Central memory CD8-positive, alpha-beta T cell (primary cell): ENCODE data around the gene PTPN7.

Experiments
- ATAC-seq: fragments of 150-1000 bp; cut with Tn5 transposase; replicated peaks from 2 replicates; pipeline ENCODE4 v1.10.0; 2022; ENCODE audit warnings: mild to moderate bottlenecking, moderate FRiP score, moderate number of reproducible peaks; ENCODE audit not compliant: poor library complexity, severe bottlenecking; ENCODE audit errors: extremely low read depth
- DNase-seq, 2 donors: peaks; one replicate each; pipeline ENCODE4 v3.0.0; 2021; ENCODE audit warnings: low spot score in 2 of 2
- H3K27ac Mint-ChIP-seq: one replicate; pipeline ENCODE4 v1.8.0; 2022; ENCODE audit warnings: low read depth, mild to moderate bottlenecking, moderate library complexity, mixed read lengths
- H3K27me3 Mint-ChIP-seq: one replicate; pipeline ENCODE4 v1.8.0; 2022; ENCODE audit warnings: mixed read lengths
- H3K36me3 Mint-ChIP-seq: one replicate; pipeline ENCODE4 v1.8.0; 2022; ENCODE audit warnings: mild to moderate bottlenecking, moderate library complexity, mixed read lengths; ENCODE audit not compliant: insufficient read depth
- H3K4me1 Mint-ChIP-seq: one replicate; pipeline ENCODE4 v1.8.0; 2022; ENCODE audit warnings: mixed read lengths
- H3K4me3 Mint-ChIP-seq: one replicate; pipeline ENCODE4 v1.8.0; 2022; ENCODE audit warnings: mild to moderate bottlenecking, moderate library complexity, mixed read lengths
- H3K9me3 Mint-ChIP-seq: one replicate; pipeline ENCODE4 v1.8.0; 2022; ENCODE audit warnings: mixed read lengths

Gene PTPN7

GRCh38 chr1:202140833-202141232, 19.6 kb downstream of the PTPN7 start:
- no peak overlapping the region for H3K4me3 Mint-ChIP-seq
- no peaks in the 10 kb centered on the region for H3K9me3 Mint-ChIP-seq
- peaks cover 24% of the 10 kb centered on the region for H3K36me3 Mint-ChIP-seq
- H3K27me3 Mint-ChIP-seq, result no peaks in the 10 kb centered on the region
- ATAC-seq, result no peak
- peaks cover 31% of the 10 kb centered on the region for H3K4me1 Mint-ChIP-seq
- DNase-seq, result no peak
- no peak overlapping the region for H3K27ac Mint-ChIP-seq

DNA sequence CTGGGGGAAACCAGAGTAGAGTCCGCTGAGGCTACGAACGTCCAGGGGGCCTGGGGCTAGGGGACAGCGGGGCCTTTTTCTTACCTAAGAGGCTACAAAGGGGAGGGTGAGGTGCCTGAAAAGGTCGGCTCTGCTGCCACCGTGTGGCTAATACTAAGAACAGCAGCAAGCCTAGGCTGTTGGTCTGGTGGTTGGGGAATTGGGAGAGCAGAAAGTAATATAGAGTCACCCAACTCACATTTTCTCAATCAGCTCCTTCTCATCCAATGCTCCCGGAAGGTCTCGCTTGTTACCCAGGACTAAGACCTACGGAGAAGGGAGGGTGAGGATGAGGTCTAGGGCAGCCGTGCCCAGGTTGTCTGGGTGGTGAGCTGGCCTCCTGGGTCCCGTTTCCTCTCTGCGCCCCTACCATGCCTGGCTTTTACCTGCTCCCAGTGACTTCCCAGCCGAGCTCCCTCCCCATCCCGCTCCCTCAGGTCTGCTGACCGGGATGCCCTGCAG, 25.1 kb downstream of the PTPN7 start:
- ATAC-seq (peak; percentile 89), DNase-seq (peak in 1 of 2 donors; percentile 28)
- no peaks in the 10 kb centered on the region for H3K27me3 Mint-ChIP-seq
- H3K4me1 Mint-ChIP-seq, result peaks cover 17% of the 10 kb centered on the region
- H3K4me3 Mint-ChIP-seq, result no peak overlapping the region
- no peaks in the 10 kb centered on the region for H3K9me3 Mint-ChIP-seq
- H3K36me3 Mint-ChIP-seq, result peaks cover 41% of the 10 kb centered on the region
- H3K27ac Mint-ChIP-seq, result no peak overlapping the region

GRCh38 chr1:202134645-202135172, 25.7 kb downstream of the PTPN7 start:
- Mint-ChIP-seq H3K4me1 (peaks cover 17% of the 10 kb centered on the region), H3K27me3 (no peaks in the 10 kb centered on the region), H3K36me3 (peaks cover 41% of the 10 kb centered on the region), H3K27ac (no peak overlapping the region), H3K4me3 (no peak overlapping the region), H3K9me3 (no peaks in the 10 kb centered on the region)
- ATAC-seq (no peak), DNase-seq (no peak)

- Mint-ChIP-seq H3K36me3 (peaks cover 40% of the 10 kb centered on the region), H3K27me3 (no peaks in the 10 kb centered on the region)
These were observed 26.4 kb downstream of the PTPN7 start for GRCh38 chr1:202133989-202134388.

DNA sequence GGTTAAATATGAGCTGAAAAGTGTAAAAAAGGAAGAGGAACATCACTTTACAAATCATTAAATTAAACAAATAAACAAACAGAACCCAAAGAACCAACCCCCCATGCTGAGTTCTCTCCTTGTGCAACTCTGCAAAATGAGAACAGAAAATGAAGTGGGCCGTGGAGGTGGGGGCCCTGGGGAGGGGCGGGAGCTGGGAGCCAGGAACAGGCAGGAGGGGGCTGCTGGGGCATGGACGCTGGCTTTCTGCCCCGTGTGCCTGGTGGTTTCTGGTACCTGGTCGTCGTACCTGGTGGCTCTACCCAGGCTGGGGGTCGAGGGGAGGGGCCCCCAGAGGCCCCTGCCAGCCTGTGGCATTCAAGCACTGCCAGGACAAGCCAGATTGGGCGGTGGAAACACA, 26.9 kb downstream of the PTPN7 start:
- no peak for ATAC-seq
- H3K27ac Mint-ChIP-seq, result no peak overlapping the region
- DNase-seq, result no peak
- no peaks in the 10 kb centered on the region for H3K9me3 Mint-ChIP-seq
- peaks cover 11% of the 10 kb centered on the region for H3K4me1 Mint-ChIP-seq
- no peak overlapping the region for H3K4me3 Mint-ChIP-seq
- no peaks in the 10 kb centered on the region for H3K27me3 Mint-ChIP-seq
- peaks cover 36% of the 10 kb centered on the region for H3K36me3 Mint-ChIP-seq

More at GRCh38 chr1:202133989-202134388, 26.4 kb downstream of the PTPN7 start:
- no peaks in the 10 kb centered on the region for H3K9me3 Mint-ChIP-seq
- peaks cover 16% of the 10 kb centered on the region for H3K4me1 Mint-ChIP-seq
- ATAC-seq, result no peak
- no peak overlapping the region for H3K27ac Mint-ChIP-seq
- no peak overlapping the region for H3K4me3 Mint-ChIP-seq
- no peak for DNase-seq

DNA sequence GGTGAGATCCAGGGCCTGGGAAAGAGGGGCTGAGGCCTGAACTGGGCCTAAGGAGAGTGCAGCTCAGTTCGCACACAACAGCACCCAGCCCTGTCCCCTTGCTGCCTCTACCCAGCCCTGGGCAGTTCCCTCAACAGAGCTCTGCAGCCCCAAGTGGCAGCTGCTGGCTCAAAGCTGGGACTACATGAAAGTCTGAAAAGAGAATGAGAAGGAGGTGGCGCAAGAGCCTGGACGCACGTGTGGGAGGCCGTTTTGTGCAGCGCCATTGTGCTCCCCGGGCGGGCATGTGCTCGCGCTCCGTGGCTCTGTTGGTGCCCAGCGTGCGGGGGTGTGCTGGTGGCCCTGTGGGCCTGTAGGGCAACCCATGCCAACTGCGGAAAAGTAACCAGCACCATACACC, 27.4 kb downstream of the PTPN7 start:
- peaks cover 34% of the 10 kb centered on the region for H3K36me3 Mint-ChIP-seq
- peaks cover 6% of the 10 kb centered on the region for H3K4me1 Mint-ChIP-seq
- ATAC-seq, result no peak
- H3K27ac Mint-ChIP-seq, result no peak overlapping the region
- no peak overlapping the region for H3K4me3 Mint-ChIP-seq
- H3K9me3 Mint-ChIP-seq, result no peaks in the 10 kb centered on the region
- no peaks in the 10 kb centered on the region for H3K27me3 Mint-ChIP-seq
- DNase-seq, result no peak

- ATAC-seq, result no peak
- peaks cover 5% of the 10 kb centered on the region for H3K4me1 Mint-ChIP-seq
- H3K27me3 Mint-ChIP-seq, result no peaks in the 10 kb centered on the region
- DNase-seq, result no peak
- H3K9me3 Mint-ChIP-seq, result no peaks in the 10 kb centered on the region
- H3K36me3 Mint-ChIP-seq, result peaks cover 30% of the 10 kb centered on the region
- H3K4me3 Mint-ChIP-seq, result no peak overlapping the region
- no peak overlapping the region for H3K27ac Mint-ChIP-seq
These were observed 28.2 kb downstream of the PTPN7 start for GRCh38 chr1:202131956-202132821.

- Mint-ChIP-seq H3K27ac (no peak overlapping the region), H3K4me1 (peaks cover 5% of the 10 kb centered on the region), H3K27me3 (peaks cover 4% of the 10 kb centered on the region), H3K4me3 (no peak overlapping the region), H3K9me3 (no peaks in the 10 kb centered on the region), H3K36me3 (peaks cover 26% of the 10 kb centered on the region)
- ATAC-seq, result no peak
- no peak for DNase-seq
These were observed 29.4 kb downstream of the PTPN7 start for GRCh38 chr1:202130816-202131522.

- no peak for DNase-seq
- Mint-ChIP-seq H3K27ac (no peak overlapping the region), H3K9me3 (no peaks in the 10 kb centered on the region), H3K4me3 (no peak overlapping the region), H3K27me3 (peaks cover 11% of the 10 kb centered on the region), H3K4me1 (no peaks in the 10 kb centered on the region), H3K36me3 (peaks cover 24% of the 10 kb centered on the region)
- ATAC-seq, result no peak
These were observed 30.1 kb downstream of the PTPN7 start for GRCh38 chr1:202130297-202130721.

- ATAC-seq (no peak), DNase-seq (no peak)
- H3K36me3 Mint-ChIP-seq, result peaks cover 21% of the 10 kb centered on the region
- peaks cover 12% of the 10 kb centered on the region for H3K27me3 Mint-ChIP-seq
- H3K4me1 Mint-ChIP-seq, result no peaks in the 10 kb centered on the region
- H3K27ac Mint-ChIP-seq, result peak overlapping the region; percentile 79
- no peak overlapping the region for H3K4me3 Mint-ChIP-seq
- no peaks in the 10 kb centered on the region for H3K9me3 Mint-ChIP-seq
These were observed 30.7 kb downstream of the PTPN7 start for GRCh38 chr1:202129453-202130296.

GRCh38 chr1:202127836-202128622, 32.4 kb downstream of the PTPN7 start:
- peaks cover 11% of the 10 kb centered on the region for H3K36me3 Mint-ChIP-seq
- peaks cover 27% of the 10 kb centered on the region for H3K27me3 Mint-ChIP-seq
- H3K4me3 Mint-ChIP-seq, result no peak overlapping the region
- ATAC-seq, result no peak
- H3K4me1 Mint-ChIP-seq, result no peaks in the 10 kb centered on the region
- no peaks in the 10 kb centered on the region for H3K9me3 Mint-ChIP-seq
- DNase-seq, result no peak
- no peak overlapping the region for H3K27ac Mint-ChIP-seq
